GM18520 (cell line): Measurements from ENCODE around the gene PXT1.

Source experiments
- ATAC-seq: cut with Tn5 transposase; IDR thresholded peaks from one replicate; pipeline ENCODE4 v1.9.1; 2021; ENCODE audit not compliant: unreplicated experiment

Gene PXT1

DNA sequence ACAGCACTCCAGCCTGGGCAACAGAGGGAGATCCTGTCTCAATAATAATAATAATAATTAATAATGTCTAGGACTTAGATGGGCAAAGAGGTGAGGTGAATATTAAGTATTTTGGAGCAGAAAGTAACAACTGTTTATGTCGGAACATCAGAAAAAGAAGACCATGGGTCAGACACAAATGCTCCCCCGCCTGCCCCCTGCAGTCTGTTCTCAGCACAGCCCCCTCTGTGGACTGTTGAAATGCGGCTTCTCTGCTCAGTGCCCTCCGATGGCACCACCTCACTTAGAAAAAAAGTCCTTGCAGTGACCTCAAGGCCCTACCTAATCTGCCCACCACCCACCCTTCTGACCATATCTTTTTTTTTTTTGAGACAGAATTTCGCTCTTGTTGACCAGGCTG lies 50.0 kb downstream of the PXT1 start:
- ATAC-seq: no peak

DNA sequence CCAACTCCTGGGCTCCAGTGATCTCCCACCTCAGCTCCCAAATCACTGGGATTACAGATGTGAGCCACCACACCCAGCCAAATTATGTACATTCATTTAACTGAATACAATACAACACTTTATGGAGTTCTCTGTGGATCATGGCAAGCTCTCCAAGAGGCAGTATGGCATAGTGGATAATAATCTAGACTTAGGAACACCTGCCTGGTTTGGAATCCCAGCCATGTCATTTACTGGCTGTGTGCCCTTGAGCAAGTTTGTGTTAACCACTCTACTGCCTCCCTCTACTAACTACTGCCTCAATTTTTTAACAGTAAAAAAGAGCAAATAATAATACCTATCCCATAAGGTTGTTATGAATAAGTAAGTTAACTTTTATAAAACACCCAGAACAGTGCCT lies 53.3 kb downstream of the PXT1 start:
- no peak for ATAC-seq

DNA sequence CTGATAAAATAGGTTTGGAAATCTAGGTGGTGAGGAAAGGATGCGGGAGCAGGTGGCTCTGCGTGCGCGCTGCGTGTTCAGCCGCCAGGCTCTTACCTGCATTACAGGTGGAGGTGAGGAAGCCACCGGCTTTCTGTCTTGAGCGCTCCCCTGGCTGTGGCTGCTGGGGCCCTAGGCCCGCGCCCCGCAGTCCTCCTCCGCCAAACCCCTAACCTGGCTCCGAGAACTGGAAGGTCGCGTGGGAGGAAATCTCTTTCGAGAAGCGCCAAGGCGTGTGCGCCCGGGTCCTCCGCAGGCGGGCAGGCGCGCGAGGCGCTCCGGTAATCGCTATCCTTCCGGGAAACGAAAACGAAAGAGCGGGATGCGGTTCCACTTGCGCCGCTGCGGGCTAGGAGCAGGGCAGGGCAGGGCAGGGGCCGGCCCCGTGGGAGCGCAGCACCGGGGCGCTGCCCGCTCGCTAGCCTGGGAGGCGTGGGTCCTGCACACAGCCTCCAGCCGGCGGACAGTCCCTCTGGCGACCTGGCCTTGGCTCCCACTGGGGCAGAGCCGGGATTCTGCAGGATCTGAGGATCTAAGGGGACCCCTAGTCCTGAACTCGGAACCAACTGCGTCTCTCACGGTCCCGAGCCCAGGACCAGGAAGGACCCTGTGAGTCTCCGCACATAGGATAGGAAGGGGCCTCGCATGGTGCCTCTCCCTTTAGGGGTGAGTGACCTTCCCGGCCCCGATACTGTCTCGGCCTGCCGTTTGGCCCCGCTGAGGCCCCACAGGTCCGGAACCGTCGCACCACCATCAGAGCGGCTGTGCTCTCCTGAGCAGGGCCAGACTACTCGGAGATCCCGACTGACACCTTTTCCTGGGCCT lies 55.0 kb downstream of the PXT1 start, which contains the start of gene ETV7:
ETV7 (minus strand) TSS at position 230 of the 864 bp plus-strand sequence; CDS start at position 102, 128 bp downstream.
- no peak for ATAC-seq

DNA sequence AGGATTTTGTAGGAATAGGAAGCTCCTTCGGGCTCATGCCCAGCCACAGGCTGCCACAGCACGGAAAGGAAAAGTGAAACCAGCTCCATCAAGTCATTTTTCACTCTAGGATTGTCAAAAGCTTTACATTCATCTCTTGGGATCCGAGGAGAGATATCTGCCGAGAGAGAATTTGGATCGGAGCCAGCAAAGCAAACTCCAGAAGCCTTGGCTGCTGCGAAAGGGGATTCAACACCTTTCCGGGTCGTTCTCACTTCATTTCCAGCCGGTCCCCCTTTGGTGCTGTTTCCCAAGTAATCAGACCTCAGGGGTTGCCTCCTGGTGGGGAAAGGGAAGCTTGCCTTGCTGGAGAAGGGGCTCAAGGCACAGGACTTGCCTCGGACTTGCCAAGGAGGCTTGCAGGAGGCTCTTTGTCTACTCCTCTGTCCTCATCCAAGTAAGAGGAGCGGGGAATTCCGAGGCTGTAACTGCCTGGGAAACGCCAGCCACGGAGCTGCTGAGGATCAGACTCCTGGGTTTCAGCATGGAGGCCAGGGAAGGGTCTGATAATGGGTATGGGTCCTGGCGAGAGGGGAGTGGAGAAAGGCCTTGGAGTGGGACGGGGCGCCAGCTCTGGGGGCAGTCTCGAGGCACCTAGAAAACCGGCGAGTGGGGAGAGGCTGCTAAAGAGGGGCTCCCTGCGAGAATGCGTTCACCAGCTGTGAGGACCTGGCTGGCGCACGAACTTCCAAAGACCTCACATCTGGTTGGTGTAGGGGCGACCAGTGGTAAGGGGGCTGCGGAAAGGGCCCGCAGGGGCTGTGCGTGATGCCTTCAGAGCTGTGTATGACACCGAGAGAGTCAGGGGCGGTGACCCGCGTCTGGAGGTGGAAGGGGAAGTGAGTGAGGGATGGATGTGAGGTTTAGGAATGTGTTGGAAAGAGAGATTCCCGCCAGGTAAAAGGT lies 55.9 kb downstream of the PXT1 start:
- no peak for ATAC-seq

DNA sequence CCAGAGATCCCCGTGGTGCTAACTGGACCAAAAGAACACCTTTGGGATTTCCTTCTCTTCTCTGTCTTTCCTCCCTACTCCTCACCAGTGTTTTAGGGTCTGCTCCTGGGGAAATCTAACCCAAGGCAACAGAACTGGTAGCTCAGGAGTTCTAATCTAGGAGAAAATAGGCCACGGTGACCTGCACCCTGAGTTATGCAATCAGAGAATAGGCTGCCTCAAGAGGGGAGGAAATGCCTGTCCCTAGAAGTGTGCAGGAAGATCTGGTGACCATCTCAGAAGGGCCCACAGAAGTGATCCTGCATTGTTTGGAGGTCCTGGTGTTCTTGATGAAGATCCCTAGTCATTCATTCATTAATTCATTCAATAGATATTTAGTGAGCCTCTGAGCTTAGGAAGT lies 58.6 kb downstream of the PXT1 start:
- no peak for ATAC-seq

DNA sequence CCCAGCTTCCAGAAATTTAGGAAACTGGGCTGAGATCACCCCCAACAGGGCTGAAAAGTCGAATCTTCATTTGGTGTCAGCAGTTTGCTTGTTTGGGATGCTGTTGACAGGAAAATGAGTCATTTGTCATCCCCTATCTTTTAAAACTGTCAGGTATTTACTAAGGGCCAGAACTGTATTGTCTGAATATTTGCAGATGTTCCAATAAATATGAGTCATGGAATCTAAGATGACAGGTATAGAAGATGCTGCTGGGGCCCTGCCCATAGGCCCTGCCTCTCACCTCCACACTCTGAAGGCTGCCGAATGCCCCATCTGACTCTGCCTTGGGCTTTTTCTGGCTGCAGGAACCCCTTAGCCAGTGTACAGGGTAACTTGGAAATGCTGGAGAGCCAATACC lies 59.0 kb downstream of the PXT1 start:
- ATAC-seq: no peak

DNA sequence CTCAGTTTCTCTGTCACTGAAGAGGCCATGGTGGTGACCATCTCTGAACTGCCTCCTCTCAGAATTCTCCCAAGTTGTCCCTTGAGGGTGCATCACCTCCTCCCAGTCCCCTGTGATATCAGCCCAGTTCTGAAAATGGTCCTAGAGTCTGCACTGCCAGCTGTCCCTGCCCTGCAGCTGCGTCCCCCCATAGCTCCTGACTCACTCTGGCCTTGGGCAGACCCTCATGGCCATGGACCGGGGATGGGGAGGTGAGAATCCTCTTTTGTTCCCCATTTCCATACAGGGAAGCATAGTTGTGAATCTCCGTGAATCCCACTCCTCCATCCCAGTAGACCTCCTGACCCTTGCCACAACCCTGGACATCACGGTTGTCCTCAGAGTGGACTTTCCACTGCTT lies 59.7 kb downstream of the PXT1 start:
- ATAC-seq: no peak

DNA sequence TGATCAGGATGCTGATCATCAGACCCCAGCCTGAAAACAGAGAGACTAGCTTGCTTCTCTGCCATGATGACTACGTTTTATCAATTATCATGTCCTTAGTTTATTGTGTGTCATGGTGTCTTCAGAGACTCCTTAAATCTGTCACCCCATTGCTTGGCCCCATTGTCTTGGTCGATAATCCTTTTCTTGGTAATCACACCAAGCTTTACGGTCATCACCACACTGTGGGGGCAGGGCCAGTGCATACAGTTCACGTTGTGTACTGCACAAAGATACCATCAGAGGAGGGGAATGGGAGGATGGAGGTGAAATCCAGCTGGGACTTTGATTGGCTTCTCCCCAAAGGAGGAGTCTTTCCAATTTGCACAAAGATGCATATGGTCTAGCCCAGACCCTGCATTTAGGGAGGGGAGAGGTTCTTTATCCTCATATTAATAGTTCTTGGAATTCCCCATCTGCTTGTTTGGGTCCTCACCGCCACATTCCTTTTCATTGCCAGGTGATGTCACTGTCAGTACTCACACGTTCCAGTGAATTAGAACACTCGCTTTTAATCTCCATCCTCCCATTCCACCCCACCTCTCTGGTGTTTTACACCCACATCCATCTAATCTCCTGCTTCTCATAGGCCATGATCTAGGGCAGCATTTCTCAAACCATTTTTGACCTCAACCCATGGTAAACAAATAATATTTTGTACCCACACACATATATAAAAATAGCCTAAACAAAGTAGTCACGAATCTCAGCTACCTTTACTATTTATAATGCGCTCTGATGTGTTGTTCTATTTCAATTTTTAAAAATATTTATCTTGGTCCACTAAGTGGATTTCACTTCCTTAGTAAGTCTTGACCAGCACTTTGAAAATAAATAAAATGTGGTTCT lies 60.9 kb downstream of the PXT1 start:
- no peak for ATAC-seq

DNA sequence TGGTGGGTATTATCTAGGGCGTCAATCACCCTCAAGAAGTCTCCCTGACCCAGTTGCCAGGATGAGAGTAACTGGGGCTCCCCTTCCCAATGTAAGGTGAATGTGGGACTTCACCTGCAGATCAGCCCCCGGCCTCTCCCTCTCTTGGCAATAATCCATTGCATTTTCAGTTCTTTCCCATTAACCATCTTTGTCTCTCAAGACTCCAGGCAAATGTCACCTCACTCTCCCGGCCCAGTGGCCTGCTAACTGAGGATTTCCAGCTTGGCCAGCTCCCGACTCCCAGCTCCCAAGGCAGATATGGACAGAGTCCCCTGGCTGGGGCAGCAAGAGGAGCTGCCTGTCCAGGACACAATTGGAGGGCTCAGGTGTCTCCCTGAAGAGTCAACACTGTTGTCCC lies 62.5 kb downstream of the PXT1 start:
- ATAC-seq: no peak

DNA sequence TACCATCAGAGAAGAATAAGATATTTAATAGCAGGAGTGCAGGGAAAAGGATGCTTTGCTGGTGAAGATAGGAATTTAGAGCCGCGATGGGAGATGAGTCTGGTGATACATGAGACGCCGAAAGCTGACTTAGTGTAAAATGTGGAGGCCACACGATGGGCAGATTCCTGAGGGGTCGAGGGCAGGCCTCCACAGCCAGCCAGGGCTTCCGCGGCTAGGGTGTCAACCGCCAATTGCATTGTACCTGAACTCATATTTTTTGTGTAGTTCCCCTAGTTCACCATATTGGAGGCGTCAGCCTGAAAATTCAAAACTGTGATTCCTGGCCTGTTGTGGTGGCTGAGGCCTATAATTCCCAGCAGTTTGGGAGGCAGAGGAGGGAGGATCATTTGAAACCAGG lies 63.7 kb downstream of the PXT1 start:
- ATAC-seq: no peak

DNA sequence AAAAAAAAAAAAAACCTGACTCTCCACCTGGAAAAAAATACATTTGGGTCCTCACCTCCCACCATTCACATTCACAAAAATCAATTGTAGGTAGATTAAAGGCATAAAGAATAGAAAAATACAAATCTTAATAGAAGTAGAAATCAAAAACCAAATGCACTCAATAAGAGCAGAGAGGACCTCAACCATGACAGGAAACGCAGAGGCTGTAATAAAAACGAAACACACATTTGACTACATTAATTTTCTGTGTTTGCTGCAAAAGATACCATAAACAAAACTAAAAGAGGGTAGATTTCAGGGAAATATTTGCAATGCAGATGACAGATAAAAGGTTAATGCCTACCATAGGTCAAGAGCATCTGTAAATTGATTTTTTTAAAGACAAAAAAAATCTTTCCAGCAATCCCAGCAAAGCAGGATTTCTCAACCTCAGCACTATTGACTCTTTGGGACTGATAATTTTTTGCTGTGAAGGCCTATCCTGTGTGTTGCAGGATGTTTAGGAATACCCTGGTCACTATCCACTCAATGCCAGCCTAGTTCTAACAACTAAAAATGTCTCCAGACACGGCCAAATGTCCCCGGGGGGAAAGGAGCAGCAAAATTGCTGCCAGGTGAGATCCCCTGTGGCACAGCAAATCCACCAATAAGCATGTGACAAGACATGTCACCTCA lies 64.3 kb downstream of the PXT1 start:
- ATAC-seq: no peak

DNA sequence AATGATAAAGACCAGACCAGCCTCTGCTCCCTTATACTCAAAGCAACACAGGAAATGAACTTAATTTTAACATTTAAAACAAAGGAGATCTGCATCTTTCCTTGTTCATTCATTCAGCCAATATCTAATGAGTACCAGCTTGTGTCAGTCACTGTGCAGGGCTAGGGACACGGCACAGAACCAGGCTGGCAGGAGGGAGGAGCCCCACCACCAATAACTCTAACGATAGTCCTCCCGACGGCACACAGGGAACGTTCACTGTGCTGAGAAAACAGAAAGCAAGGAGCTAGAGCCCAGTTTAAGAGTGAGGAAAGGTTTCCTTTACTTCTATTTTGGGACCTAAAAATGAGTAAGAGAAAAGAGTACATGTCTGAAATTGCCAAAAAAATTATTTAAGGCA lies 65.1 kb downstream of the PXT1 start:
- ATAC-seq: no peak

DNA sequence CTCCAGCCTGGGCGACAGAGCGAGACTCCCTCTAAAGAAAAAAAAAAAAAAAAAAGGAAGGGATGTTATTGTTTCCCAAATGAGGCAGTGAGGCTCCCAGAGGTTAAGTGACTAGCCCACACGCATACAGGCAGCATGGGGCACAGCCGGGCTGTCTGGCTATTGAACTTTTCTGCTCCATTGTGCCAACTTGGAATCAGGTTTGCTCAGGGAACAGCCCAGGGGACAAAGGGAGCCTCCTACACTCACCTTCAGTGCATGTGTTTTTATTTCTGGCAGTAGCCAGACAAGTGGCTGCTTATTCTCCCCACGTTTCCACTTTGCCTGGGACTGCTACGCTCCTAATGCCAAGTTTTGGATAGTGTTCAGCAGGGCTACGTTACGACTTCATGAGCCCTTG lies 65.9 kb downstream of the PXT1 start:
- no peak for ATAC-seq

DNA sequence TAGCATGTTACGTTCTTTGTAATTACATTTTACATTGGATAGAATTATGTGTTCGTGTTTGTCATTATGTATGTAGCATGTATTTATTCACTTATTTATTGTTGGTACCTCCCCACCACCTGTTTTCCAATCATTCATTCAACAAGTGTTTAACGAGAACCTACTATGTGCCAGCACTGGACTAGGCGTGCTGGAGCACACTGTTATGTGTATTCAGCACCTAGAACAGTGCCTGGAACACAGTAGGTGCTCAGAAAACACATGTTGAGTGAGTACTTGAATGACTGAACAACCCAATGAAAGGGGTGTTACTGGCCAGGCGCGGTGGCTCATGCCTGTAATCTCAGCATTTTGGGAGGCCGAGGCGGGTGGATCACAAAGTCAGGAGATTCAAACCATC lies 66.5 kb downstream of the PXT1 start:
- ATAC-seq: no peak

DNA sequence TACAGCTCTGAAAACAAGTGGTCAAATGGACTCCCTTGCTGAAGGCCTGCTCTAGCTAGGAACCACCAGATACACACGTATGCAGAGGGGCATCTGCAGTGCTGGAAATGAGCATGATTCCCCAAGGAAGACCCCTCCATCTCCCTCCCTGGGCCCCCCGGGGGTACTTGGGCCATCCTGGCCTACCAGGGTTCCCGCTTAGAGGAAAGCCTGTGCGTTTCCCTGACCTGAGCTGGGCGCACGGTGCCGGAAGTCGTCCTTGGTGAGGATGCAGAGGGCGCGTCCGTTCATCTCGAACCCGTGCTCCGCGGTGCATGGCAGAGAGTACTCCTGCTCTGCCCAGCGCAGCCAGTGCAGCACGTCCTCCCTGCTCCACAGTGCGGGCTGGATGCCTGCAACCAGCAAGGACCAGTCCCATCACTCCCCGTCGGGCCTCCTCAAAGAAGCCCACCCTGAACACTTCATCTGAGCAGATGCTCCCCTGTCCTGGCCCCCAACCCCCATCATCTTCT lies 67.0 kb downstream of the PXT1 start:
- ATAC-seq: no peak

DNA sequence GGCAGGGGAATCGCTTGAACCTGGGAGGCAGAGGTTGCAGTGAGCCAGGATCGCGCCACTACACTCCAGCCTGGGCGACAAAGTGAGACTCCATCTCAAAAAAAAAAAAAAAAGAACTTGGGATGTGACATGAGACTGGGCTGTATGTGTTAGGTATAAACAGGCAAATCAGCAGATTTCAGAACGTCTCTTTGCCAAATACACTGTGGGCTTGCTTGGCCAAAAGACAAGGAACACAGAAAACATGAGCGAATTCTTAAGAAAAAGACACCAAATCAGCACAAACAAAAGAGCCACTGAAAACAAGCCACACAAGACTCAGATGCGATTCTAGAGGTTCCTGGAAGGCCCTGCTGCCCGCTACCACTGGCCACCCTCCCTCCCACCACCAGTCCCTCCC lies 67.7 kb downstream of the PXT1 start:
- no peak for ATAC-seq

DNA sequence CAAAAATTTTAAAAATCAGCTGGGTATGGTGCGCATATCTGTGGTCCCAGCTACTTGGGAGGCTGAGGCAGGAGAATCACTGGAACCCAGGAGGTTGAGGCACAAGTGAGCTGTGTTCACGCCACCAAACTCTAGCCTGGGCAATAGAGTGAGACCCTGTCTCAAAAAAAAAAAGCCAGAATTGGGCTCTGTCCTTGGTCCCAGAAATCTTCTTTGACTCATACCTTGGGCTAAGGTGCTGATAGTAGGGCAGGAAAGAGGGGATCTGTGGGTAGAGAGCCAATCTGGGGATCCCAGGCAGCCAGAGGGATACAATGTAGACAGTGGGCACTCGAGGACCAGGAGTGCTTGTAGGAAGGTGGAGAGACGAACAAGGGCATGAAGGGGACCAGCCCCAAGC lies 68.5 kb downstream of the PXT1 start:
- no peak for ATAC-seq

DNA sequence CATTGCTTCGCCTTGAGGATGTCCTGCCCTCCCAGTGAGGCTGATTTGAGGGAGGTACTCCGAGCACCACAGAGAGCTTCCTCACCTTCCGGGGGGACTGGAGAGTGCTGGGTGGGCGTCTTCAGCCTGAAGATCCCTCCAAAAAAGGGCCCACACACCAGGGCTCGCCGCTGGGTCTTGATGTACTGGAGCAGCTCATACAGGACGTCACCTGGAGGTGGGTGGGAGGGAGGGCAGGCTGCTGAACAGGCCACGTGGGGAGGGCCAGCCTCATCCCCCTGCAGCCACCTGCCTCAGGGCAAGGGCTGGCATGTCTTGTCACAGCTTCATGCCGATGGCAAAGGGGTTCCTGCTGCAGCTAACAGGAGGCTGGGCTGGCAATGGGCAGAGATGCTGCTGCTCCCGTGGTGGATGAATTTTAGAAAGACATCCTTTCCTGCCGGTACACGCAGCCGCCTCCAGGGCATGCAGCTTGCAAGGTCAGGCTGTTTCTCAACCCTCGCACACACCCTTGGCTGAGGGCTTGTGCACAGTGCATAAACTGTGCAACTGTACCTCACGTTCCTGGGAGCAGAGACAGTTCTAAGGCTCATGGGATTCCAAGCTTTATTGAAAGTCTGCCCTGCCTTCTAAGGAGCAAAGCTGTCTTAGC lies 69.2 kb downstream of the PXT1 start:
- no peak for ATAC-seq

DNA sequence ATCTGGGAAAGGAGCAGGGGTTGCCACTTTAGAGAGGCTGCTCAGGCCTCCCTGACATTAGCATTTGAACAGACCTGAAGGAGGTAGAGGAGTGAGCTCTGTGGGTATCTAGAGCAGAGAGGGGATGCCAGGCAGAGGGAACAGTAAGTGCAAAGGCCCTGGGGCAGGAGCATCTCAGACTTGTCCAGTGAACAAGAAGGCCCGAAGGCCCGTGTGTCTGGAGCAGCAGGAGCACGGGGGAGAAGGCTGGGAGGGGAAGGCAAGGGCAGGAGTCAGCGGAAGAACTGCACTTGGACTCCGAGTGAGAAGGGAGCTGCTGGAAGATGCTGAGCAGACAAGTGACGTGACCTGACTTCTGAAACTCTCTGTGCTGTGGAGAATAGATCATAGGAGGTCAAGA lies 70.6 kb downstream of the PXT1 start:
- ATAC-seq: no peak

DNA sequence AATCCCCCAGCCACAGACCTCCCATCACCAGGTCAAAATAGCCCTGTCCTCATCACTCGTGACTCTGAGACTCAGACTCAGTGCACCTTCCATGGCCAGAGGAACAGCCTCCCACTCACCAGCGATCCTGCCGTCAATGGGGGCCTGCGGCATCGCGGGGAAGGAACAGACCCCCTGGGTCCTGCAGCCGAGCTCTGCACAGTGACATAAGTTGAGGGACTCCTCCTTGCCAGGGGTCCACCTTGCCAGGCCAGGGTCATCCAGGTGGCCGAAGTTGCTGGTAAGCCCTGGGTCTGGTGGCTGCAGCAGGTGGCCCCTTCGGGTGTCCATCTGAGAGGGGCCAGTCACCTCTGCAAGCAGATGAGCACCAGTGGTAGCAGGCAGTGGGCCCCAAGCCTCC lies 71.4 kb downstream of the PXT1 start:
- ATAC-seq: no peak
